ENCODE results near the gene TPST1.

TPST1 gene

DNA sequence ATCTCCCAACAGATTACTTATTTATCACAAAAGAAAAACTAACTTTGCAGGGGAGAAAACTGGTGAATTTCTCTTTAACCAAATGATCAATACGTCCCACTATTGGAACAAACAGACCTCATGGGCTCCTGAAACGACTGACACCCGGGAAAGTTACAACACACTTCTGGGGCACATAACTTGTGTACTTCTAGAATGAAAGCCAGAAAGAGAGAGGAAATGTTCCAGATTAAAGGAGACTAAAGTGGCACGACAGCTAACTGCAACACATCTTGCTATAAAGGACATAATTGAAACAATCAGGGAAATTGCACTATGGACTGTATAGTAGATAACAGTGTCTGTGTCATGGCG lies 14.7 kb upstream of the TPST1 start:
- no peak overlapping the region for H3K27ac ChIP-seq
- no peaks in the 10 kb centered on the region for H3K27me3 ChIP-seq
- H3K9me3 ChIP-seq: no peaks in the 10 kb centered on the region
- H3K4me3 ChIP-seq (ENCODE audit: low read depth in 1 of 2, low read length in 1 of 2): no peak overlapping the region
- no peaks in the 10 kb centered on the region for H3K36me3 ChIP-seq
- H3K4me1 ChIP-seq (ENCODE audit: control insufficient read depth in 1 of 2, insufficient read depth in 1 of 2, low read depth in 1 of 2, low read length in 1 of 2): no peaks in the 10 kb centered on the region
- TF ChIP-seq, protein P1, sequence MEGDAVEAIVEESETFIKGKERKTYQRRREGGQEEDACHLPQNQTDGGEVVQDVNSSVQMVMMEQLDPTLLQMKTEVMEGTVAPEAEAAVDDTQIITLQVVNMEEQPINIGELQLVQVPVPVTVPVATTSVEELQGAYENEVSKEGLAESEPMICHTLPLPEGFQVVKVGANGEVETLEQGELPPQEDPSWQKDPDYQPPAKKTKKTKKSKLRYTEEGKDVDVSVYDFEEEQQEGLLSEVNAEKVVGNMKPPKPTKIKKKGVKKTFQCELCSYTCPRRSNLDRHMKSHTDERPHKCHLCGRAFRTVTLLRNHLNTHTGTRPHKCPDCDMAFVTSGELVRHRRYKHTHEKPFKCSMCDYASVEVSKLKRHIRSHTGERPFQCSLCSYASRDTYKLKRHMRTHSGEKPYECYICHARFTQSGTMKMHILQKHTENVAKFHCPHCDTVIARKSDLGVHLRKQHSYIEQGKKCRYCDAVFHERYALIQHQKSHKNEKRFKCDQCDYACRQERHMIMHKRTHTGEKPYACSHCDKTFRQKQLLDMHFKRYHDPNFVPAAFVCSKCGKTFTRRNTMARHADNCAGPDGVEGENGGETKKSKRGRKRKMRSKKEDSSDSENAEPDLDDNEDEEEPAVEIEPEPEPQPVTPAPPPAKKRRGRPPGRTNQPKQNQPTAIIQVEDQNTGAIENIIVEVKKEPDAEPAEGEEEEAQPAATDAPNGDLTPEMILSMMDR (IDR thresholded peaks at IDR 0.05): no peak

DNA sequence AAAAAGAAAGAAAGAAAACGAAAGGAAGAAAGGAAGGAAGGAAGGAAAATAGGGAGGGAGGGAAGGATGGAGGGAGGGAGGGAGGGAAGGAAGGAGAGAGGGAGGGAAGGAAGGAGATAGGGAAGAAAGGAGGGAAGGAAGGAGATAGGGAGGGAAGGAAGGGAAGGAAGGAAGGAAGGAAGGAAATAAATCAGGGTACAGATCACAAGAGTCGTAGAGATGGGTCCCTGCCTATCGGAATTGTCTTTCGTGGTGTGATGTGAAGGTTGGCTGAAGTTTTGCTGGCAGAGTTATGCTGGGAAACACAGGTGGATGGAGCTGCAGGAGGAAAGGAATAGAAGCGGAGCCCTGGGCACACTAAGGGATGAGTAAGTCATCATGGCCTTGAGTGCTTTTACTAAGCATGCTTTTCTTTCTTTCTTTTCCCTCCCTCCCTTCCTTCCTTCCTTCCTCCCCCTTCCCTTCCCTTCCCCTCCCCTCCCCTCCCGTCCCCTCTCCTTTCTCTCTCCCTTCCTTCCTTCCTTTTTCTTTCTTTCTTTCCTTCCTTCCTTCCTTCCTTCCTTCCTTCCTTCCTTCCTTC lies 11.9 kb upstream of the TPST1 start:
- Histone ChIP-seq H3K36me3 (no peaks in the 10 kb centered on the region), H3K4me3 (ENCODE audit: low read depth in 1 of 2, low read length in 1 of 2) (no peak overlapping the region)
- TF ChIP-seq, protein P1 (IDR thresholded peaks at IDR 0.05): no peak

DNA sequence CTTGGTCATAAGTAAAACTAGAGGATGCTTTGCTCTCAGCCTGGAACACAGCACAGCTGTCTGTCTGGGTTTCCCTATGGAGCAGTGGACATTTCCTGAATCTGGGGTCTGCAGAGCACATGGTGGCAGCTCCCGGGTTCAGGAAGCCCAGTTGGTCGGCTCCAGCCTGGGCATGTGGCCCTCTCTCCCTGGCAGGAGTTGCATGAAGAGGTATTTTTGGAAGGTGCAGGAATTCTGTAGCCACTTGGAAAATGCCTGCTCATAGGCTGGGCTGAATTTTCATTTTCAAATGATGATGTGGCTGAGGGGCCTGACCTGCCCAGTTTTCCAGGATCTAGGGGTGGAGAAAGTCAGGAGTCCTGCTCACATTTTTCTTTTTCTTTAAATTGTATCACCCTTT lies 6.7 kb upstream of the TPST1 start:
- no peak overlapping the region for H3K4me3 ChIP-seq (ENCODE audit: low read depth in 1 of 2, low read length in 1 of 2)
- H3K9me3 ChIP-seq: no peaks in the 10 kb centered on the region
- H3K27me3 ChIP-seq: peaks cover 44% of the 10 kb centered on the region
- H3K4me1 ChIP-seq (ENCODE audit: control insufficient read depth in 1 of 2, insufficient read depth in 1 of 2, low read depth in 1 of 2, low read length in 1 of 2): no peaks in the 10 kb centered on the region
- TF ChIP-seq, protein P1 (IDR thresholded peaks at IDR 0.05): no peak
- H3K36me3 ChIP-seq: no peaks in the 10 kb centered on the region
- H3K27ac ChIP-seq: no peak overlapping the region

More for the DNA sequence above, 11.9 kb upstream of the TPST1 start:
- Histone ChIP-seq H3K9me3 (no peaks in the 10 kb centered on the region), H3K27me3 (peaks cover under 1% of the 10 kb centered on the region), H3K27ac (no peak overlapping the region), H3K4me1 (ENCODE audit: control insufficient read depth in 1 of 2, insufficient read depth in 1 of 2, low read depth in 1 of 2, low read length in 1 of 2) (no peaks in the 10 kb centered on the region)

DNA sequence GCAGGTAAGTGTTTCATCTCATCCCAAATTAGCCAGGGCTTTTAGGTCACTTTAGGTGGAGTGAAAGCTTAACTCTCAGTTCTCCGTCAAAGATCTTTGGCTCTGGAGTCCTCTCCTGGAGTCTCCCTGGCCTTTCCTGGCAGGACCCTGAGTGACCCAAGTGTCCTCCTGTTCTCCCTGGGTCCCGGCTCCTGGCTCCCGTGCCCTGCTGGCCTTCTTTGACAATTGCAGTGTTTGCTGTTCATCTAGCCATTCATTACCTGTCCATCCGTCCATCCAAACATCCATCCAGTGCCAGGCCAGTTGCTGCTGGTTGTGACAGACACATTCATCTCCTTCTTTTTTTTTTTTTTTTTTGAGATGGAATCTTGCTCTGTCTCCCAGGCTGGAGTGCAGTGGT lies 6.2 kb upstream of the TPST1 start:
- TF ChIP-seq, protein P1 (IDR thresholded peaks at IDR 0.05): no peak
- Histone ChIP-seq H3K4me3 (ENCODE audit: low read depth in 1 of 2, low read length in 1 of 2) (no peak overlapping the region), H3K9me3 (no peaks in the 10 kb centered on the region), H3K4me1 (ENCODE audit: control insufficient read depth in 1 of 2, insufficient read depth in 1 of 2, low read depth in 1 of 2, low read length in 1 of 2) (no peaks in the 10 kb centered on the region), H3K27me3 (peaks cover 49% of the 10 kb centered on the region), H3K27ac (no peak overlapping the region), H3K36me3 (no peaks in the 10 kb centered on the region)

DNA sequence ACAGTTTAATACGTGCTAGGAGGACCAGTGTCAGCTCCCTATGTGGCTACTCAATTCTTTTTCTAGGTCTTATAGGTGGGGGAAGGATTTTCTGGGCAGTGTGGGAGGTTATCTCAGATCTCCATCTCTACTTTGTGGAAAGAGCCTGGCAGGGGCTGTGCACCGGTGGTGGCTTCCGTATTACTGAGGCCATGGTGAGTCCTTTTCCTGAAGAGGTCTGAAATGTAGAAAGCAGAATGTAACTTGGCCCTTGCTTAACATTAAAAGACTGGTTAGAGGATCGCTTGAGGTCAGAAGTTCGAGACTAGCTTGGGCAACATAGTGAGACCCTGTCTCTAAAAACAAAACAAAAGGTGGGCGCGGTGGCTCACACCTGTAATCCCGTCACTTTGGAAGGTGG lies 2.7 kb upstream of the TPST1 start:
- Histone ChIP-seq H3K9me3 (no peaks in the 10 kb centered on the region), H3K4me1 (ENCODE audit: control insufficient read depth in 1 of 2, insufficient read depth in 1 of 2, low read depth in 1 of 2, low read length in 1 of 2) (peaks cover 24 to 30% of the 10 kb centered on the region in 2 experiments), H3K27me3 (peaks cover 84% of the 10 kb centered on the region), H3K36me3 (no peaks in the 10 kb centered on the region), H3K27ac (no peak overlapping the region), H3K4me3 (ENCODE audit: low read depth in 1 of 2, low read length in 1 of 2) (no peak overlapping the region)
- TF ChIP-seq, protein P1 (IDR thresholded peaks at IDR 0.05): no peak

DNA sequence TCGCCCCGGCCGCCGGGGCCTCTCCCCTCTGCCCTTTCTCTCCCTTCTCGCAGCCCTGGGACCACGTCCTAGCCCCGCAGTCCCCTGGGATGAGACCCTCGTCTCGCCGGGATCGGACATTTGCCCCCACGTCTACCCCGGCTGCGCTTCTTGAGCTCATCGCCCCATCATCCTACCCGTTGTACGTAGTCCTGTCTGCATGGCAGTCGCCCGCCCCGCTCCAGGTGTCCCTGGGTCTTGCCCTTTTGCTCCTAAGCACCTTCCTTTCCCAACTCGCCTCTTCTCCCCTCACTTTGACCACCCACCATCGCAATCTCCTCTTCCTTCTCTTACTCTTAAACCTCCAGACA lies 582 bp downstream of the TPST1 start:
- H3K9me3 ChIP-seq: no peaks in the 10 kb centered on the region
- H3K4me3 ChIP-seq (ENCODE audit: low read depth in 1 of 2, low read length in 1 of 2): peak overlapping the region; percentile 64 to 76
- H3K36me3 ChIP-seq: no peaks in the 10 kb centered on the region
- H3K4me1 ChIP-seq (ENCODE audit: control insufficient read depth in 1 of 2, insufficient read depth in 1 of 2, low read depth in 1 of 2, low read length in 1 of 2): peaks cover 24 to 33% of the 10 kb centered on the region in 2 experiments
- peak overlapping the region; percentile 45 for H3K27ac ChIP-seq
- TF ChIP-seq, protein P1 (IDR thresholded peaks at IDR 0.05): no peak
- H3K27me3 ChIP-seq: peaks cover 99% of the 10 kb centered on the region
